Cardiac septum (tissue), 1 donor: ENCODE results near the gene ZNF407. TPM values are rescaled to one million over a fixed set of nuclear protein-coding genes. Genes with fewer than 3 reads are reported as not detected.

Experiments
- DNase-seq: peaks from one replicate; pipeline ENCODE4 v3.0.0-alpha.2; 2020; ENCODE audit warnings: low spot score
- intact Hi-C: fragments of 100-400 bp; cut with DNase I; formaldehyde crosslinking; loops from one replicate; pipeline ENCODE4 v1.14.0; 2022
- total RNA-seq: library from RNA; stranded (reverse); fragmentation: NEBNext Ultra II Directional; extraction: Animal tissue kit (Norgen Biotek cat#: 25700); gene quantifications from one replicate; pipeline ENCODE4 v1.2.1, GENCODE V29; 2021
- donor health status: DM: no; HTN: no; CAD: no.

The ZNF407 gene
- total RNA-seq, 1 donor from 2014 or later: 14.1 TPM

- DNase-seq: no peak
- intact Hi-C loops: no loop called here
Observed at GRCh38 chr18:74840492-74841167, 243.0 kb downstream of the ZNF407 start.

GRCh38 chr18:74841248-74841647 is 243.6 kb downstream of the ZNF407 start:
- intact Hi-C loops: no loop called here
- no peak for DNase-seq

GRCh38 chr18:74849301-74849700 is 251.6 kb downstream of the ZNF407 start:
- intact Hi-C loops: no loop called here
- no peak for DNase-seq

GRCh38 chr18:74856434-74856833 is 258.8 kb downstream of the ZNF407 start:
- DNase-seq: no peak
- intact Hi-C loops: no loop called here

- no peak for DNase-seq
- intact Hi-C loops: no loop called here
Observed at GRCh38 chr18:74856928-74857327, 259.3 kb downstream of the ZNF407 start.

GRCh38 chr18:74857901-74858300 is 260.2 kb downstream of the ZNF407 start:
- no peak for DNase-seq
- intact Hi-C loops: no loop called here

GRCh38 chr18:74861154-74861553 is 263.5 kb downstream of the ZNF407 start:
- intact Hi-C loops: no loop called here
- no peak for DNase-seq

GRCh38 chr18:74862094-74862493 is 264.4 kb downstream of the ZNF407 start:
- no peak for DNase-seq
- intact Hi-C loops: no loop called here

GRCh38 chr18:74866577-74866976 is 268.9 kb downstream of the ZNF407 start:
- no peak for DNase-seq
- intact Hi-C loops: no loop called here

GRCh38 chr18:74868461-74868860 is 270.8 kb downstream of the ZNF407 start:
- intact Hi-C loops: no loop called here
- no peak for DNase-seq

- no peak for DNase-seq
- intact Hi-C loops: loop anchor here (5.0 kb wide), 1 partner anchor 73 kb away; no protein-coding TSS in a partner anchor
Observed at GRCh38 chr18:74869904-74870863, 272.5 kb downstream of the ZNF407 start.

- intact Hi-C loops: loop anchor here (5.0 kb wide), 1 partner anchor 74 kb away; no protein-coding TSS in a partner anchor
Observed at GRCh38 chr18:74870950-74871349, 273.3 kb downstream of the ZNF407 start.

GRCh38 chr18:74873629-74874028 is 276.0 kb downstream of the ZNF407 start:
- intact Hi-C loops: loop anchor here (5.0 kb wide), 1 partner anchor 76 kb away; no protein-coding TSS in a partner anchor
- DNase-seq: no peak

More at GRCh38 chr18:74870950-74871349, 273.3 kb downstream of the ZNF407 start:
- no peak for DNase-seq

- no peak for DNase-seq
- intact Hi-C loops: loop anchor here (5.0 kb wide), 1 partner anchor 77 kb away; no protein-coding TSS in a partner anchor
Observed at GRCh38 chr18:74874351-74874750, 276.7 kb downstream of the ZNF407 start.

GRCh38 chr18:74876630-74877243 is 279.1 kb downstream of the ZNF407 start:
- intact Hi-C loops: no loop called here
- no peak for DNase-seq

- no peak for DNase-seq
- intact Hi-C loops: no loop called here
Observed at GRCh38 chr18:74878267-74878666, 280.6 kb downstream of the ZNF407 start.

- intact Hi-C loops: no loop called here
Observed at GRCh38 chr18:74880706-74881278, 283.1 kb downstream of the ZNF407 start.

GRCh38 chr18:74892066-74892627 is 294.5 kb downstream of the ZNF407 start:
- intact Hi-C loops: no loop called here
- DNase-seq: no peak

More at GRCh38 chr18:74880706-74881278, 283.1 kb downstream of the ZNF407 start:
- DNase-seq: no peak

- intact Hi-C loops: no loop called here
- DNase-seq: no peak
Observed at GRCh38 chr18:74895686-74896085, 298.0 kb downstream of the ZNF407 start.
